Measurements from ENCODE around the gene PSME3IP1.

PSME3IP1 gene

GRCh38 chr16:57155702-57156350 lies 30.0 kb downstream of the PSME3IP1 start:
- TF ChIP-seq ZFX (IDR thresholded peaks at IDR 0.05; ENCODE audit: borderline replicate concordance) (no peak), CTCF (IDR thresholded peaks at IDR 0.05) (no peak)
- H3K27ac ChIP-seq = no peak overlapping the region

GRCh38 chr16:57153841-57154240 lies 32.0 kb downstream of the PSME3IP1 start:
- no peak overlapping the region for H3K27ac ChIP-seq
- TF ChIP-seq CTCF (IDR thresholded peaks at IDR 0.05) = no peak
- no peak for TF ChIP-seq ZFX (IDR thresholded peaks at IDR 0.05; ENCODE audit: borderline replicate concordance)

DNA sequence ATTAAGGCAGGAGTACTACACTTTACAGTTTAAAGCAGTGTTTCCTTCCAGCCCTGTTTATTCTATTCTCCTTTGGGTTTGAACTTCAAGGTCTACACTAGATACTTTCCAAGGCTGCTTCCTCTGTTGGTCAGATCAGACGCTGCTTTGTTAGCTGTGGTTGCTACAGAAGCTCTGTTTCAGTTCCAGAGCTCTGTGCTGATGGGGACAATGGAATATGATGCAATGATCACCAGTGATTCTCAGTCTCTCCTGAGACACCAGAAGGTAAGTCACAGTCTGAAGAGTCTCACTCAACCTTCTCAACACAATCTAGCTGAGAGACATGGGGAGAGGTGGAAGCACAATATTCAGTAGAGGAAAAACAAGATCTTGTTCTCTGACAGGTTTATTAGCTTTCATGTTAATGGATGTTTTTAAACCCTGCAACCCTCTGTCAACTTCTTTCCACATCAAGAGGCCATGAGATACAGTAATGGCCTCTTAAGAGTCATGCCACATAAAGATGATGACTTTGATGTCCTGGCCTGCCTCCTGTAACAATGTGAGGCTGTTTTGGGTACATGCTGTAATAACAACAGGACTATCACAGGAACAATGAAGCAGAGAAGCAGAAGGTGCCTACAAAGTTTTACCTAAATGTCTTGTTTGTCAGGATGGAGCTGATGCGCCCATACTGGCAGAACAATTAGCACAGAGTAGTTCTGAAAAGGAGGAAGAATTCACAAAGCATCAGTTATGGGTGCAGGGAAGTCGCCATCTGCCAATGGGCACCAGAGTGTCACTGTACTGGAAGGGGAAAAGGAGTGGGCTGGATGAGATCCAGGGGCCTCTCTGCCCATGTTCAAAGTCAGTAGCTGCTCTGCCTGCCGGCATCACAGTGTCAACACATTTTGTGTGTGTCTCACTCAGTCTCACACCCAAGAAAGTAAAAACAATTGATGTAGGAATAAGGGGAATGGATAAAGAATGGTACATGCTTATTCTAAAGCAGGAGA lies 33.4 kb downstream of the PSME3IP1 start:
- TF ChIP-seq CTCF (IDR thresholded peaks at IDR 0.05) (no peak), ZFX (IDR thresholded peaks at IDR 0.05; ENCODE audit: borderline replicate concordance) (no peak)
- H3K27ac ChIP-seq = no peak overlapping the region

- no peak overlapping the region for H3K27ac ChIP-seq
- TF ChIP-seq ZFX (IDR thresholded peaks at IDR 0.05; ENCODE audit: borderline replicate concordance) = no peak
- TF ChIP-seq CTCF (IDR thresholded peaks at IDR 0.05) = no peak
Measured at GRCh38 chr16:57151369-57151768, 34.5 kb downstream of the PSME3IP1 start.

GRCh38 chr16:57150682-57151330 lies 35.0 kb downstream of the PSME3IP1 start:
- TF ChIP-seq ZFX (IDR thresholded peaks at IDR 0.05; ENCODE audit: borderline replicate concordance) (no peak), CTCF (IDR thresholded peaks at IDR 0.05) (no peak)
- no peak overlapping the region for H3K27ac ChIP-seq

GRCh38 chr16:57149391-57149790 lies 36.4 kb downstream of the PSME3IP1 start:
- no peak overlapping the region for H3K27ac ChIP-seq
- TF ChIP-seq ZFX (IDR thresholded peaks at IDR 0.05; ENCODE audit: borderline replicate concordance) (no peak), CTCF (IDR thresholded peaks at IDR 0.05) (no peak)
